Measurements from ENCODE around the gene CHCHD4. TPM values are rescaled to one million over a fixed set of nuclear protein-coding genes. Genes with fewer than 3 reads are reported as not detected.

CHCHD4 gene
- total and polyA plus RNA-seq, 2 donors (not counting 1 experiment from before 2014, with no cell fraction given), result 12.7 to 16.3 TPM

GRCh38 chr3:14148041-14148985 is 23.6 kb upstream of the CHCHD4 start:
- Histone ChIP-seq H3K36me3 (ENCODE audit: control insufficient read depth, insufficient read depth, low read length) (peaks cover 27% of the 10 kb centered on the region), H3K79me2 (ENCODE audit: control insufficient read depth, insufficient read depth, low read length) (no peaks in the 10 kb centered on the region), H3K4me1 (ENCODE audit: control insufficient read depth, extremely low read depth, insufficient read depth, low read length) (peaks cover 22% of the 10 kb centered on the region), H4K20me1 (ENCODE audit: control insufficient read depth, extremely low read depth, insufficient read depth, low read length) (no peaks in the 10 kb centered on the region), H3K27me3 (ENCODE audit: control insufficient read depth, insufficient read depth, low read length) (no peaks in the 10 kb centered on the region), H3K4me3 (replicated peaks in 1 of 4; ENCODE audit: control extremely low read depth in 1 of 4, insufficient read depth in 1 of 4, low read depth in 3 of 4, low read length in 4 of 4) (no peak overlapping the region), H2AFZ (ENCODE audit: low read length) (no peak overlapping the region), H3K27ac (ENCODE audit: insufficient read depth, low read length) (no peak overlapping the region), H3K9ac (ENCODE audit: insufficient read depth, low read length) (no peak overlapping the region), H3K9me3 (ENCODE audit: control insufficient read depth, insufficient read depth, low read depth, low read length) (no peaks in the 10 kb centered on the region), H3K4me2 (ENCODE audit: extremely low read depth, insufficient read depth, low read length) (no peak overlapping the region)
- TF ChIP-seq CTCF (conservative IDR thresholded peaks at IDR 0.05 in 1 of 2, IDR thresholded peaks at IDR 0.05 in 1 of 2; ENCODE audit: low read depth in 1 of 2, low read length in 2 of 2) (peak in 1 of 2 donors; percentile 10), EZH2 (IDR thresholded peaks at IDR 0.05; ENCODE audit: low read length, missing control alignments) (no peak)
- DNase-seq (ENCODE audit: low read depth in 2 of 2), result no peak

GRCh38 chr3:14147617-14148016 is 22.9 kb upstream of the CHCHD4 start:
- H3K27me3 ChIP-seq (ENCODE audit: control insufficient read depth, insufficient read depth, low read length), result no peaks in the 10 kb centered on the region

More at GRCh38 chr3:14147617-14148016, 22.9 kb upstream of the CHCHD4 start:
- H3K9me3 ChIP-seq (ENCODE audit: control insufficient read depth, insufficient read depth, low read depth, low read length), result no peaks in the 10 kb centered on the region
- no peaks in the 10 kb centered on the region for H3K79me2 ChIP-seq (ENCODE audit: control insufficient read depth, insufficient read depth, low read length)
- no peak overlapping the region for H3K4me2 ChIP-seq (ENCODE audit: extremely low read depth, insufficient read depth, low read length)
- H2AFZ ChIP-seq (ENCODE audit: low read length), result no peak overlapping the region
- H3K27ac ChIP-seq (ENCODE audit: insufficient read depth, low read length), result no peak overlapping the region
- H3K4me3 ChIP-seq (replicated peaks in 1 of 4; ENCODE audit: control extremely low read depth in 1 of 4, insufficient read depth in 1 of 4, low read depth in 3 of 4, low read length in 4 of 4), result no peak overlapping the region
- no peaks in the 10 kb centered on the region for H4K20me1 ChIP-seq (ENCODE audit: control insufficient read depth, extremely low read depth, insufficient read depth, low read length)
- H3K4me1 ChIP-seq (ENCODE audit: control insufficient read depth, extremely low read depth, insufficient read depth, low read length), result peaks cover 27% of the 10 kb centered on the region
- no peak for DNase-seq (ENCODE audit: low read depth in 2 of 2)
- TF ChIP-seq CTCF (conservative IDR thresholded peaks at IDR 0.05 in 1 of 2, IDR thresholded peaks at IDR 0.05 in 1 of 2; ENCODE audit: low read depth in 1 of 2, low read length in 2 of 2), result no peak
- TF ChIP-seq EZH2 (IDR thresholded peaks at IDR 0.05; ENCODE audit: low read length, missing control alignments), result no peak
- H3K36me3 ChIP-seq (ENCODE audit: control insufficient read depth, insufficient read depth, low read length), result peaks cover 27% of the 10 kb centered on the region
- no peak overlapping the region for H3K9ac ChIP-seq (ENCODE audit: insufficient read depth, low read length)

Measured in fibroblast of lung (primary cell).